CD4-positive, alpha-beta T cell treated with Interferon alpha-2 for 1 hour (primary cell): Measurements from ENCODE around the gene CASP9.
"Not testable (repeated sequence)": the region's sequence is repeated elsewhere in the genome, so short reads cannot be mapped to it uniquely, and the experiment has no call there.

Experiments
- DNase-seq, 2 donors: peaks; one replicate each; pipeline ENCODE4 v3.0.0-alpha.2; 2020 to 2022

The CASP9 gene

DNA sequence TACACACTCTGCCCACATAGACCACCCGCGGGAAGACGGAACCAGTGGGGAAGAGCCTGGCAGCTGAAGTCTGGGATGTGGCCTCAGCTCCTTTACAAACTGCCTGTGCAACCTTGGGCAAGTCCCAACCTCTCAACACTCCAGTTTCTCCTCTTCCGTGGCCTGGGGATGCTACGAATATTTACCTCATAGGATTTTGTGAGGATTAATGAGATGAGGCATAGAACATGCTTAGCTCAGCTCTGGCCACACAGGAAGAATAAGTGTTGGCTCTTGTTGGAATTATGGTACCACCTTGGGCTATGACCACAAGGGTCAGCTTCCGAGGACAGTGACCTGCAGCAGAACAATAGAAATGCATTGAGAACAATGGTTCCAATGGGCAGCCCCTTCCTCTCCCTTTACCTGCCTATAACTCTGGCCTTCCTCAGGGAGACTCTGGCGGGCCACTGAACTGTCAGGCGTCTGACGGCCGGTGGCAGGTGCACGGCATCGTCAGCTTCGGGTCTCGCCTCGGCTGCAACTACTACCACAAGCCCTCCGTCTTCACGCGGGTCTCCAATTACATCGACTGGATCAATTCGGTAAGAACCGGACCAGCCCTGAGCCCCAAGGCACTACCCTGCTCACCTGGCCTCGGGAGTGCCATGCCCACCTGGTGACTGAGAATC, 56.9 kb downstream of the CASP9 start:
- DNase-seq = not testable (repeated sequence)

GRCh38 chr1:15465674-15466073, 58.3 kb downstream of the CASP9 start:
- no peak for DNase-seq

GRCh38 chr1:15463926-15464322, 60.1 kb downstream of the CASP9 start:
- not testable (repeated sequence) for DNase-seq

DNA sequence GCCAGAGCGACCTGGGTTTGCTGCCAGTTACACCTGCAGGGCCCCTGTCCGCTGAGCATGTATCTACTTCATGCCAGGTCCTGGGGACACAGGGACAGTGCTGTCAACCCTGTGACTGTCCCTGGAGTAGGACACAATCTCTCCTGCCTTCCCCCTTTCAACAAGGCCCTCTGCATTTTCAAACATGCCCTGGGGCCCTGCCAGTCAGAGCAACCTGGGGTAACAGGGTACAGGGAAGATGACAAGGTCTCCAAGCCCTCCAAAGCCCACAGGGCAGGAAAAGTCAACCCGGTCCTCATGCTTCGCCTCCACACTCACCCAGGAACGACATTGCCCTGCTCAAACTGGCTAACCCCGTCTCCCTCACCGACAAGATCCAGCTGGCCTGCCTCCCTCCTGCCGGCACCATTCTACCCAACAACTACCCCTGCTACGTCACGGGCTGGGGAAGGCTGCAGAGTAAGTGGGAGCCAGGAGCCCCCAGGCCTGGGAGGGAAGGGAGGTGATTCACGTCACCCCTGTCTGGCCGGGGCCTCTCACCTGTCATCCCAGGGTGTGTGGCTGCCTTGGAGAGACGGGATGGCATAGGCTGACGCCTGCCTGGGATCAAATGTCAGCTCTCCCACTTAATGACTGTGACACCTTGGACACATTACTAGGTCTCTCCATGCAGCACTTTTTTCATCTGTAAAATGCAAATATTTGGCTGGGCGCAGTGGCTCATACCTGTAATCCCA, 60.8 kb downstream of the CASP9 start:
- not testable (repeated sequence) for DNase-seq

GRCh38 chr1:15460708-15461095, 63.3 kb downstream of the CASP9 start:
- no peak for DNase-seq

DNA sequence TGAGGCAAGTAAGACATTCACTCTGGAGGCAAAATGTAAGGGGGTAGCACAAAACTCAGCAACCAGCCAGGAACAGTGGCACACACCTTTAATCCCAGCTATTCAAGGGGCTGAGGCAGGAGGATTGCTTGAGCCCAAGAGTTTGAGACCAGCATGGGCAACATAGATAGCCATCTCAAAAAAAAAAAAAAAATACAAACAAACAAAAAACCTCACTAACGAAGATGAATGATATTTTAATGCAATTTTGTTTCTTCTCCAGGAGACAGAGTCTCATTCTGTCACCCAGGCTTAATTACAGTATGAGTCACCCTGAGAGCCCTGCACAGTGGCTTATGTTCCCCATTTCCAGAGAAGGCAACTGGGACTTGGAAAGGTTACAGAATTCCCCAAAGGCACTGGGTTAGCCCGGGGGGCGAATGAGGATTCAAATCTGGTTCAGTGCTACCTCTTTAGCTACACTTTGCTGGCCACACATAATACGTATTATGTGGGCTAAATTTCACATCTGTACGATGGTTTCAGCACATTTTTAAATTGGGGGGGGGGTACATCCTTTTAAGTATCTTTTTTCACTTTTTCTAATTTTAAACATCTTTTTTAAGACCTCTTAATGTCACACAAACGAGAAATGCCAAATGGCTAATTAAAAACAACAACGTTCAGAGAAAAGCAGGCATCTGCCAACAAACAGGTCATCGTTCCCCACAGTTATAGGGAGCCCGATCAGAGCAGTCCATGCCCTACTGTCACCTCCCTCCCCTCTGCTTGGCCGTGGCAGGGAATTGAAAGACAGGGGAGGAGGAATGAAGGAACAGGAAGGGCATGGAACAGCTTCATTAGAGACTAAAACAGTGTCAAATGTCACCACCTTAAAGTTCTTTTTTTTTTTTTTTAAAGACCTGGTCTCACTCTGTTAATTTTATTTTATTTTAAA, 64.0 kb downstream of the CASP9 start:
- no peak for DNase-seq

- not testable (repeated sequence) for DNase-seq
Observed at GRCh38 chr1:15458388-15458787, 65.6 kb downstream of the CASP9 start.

DNA sequence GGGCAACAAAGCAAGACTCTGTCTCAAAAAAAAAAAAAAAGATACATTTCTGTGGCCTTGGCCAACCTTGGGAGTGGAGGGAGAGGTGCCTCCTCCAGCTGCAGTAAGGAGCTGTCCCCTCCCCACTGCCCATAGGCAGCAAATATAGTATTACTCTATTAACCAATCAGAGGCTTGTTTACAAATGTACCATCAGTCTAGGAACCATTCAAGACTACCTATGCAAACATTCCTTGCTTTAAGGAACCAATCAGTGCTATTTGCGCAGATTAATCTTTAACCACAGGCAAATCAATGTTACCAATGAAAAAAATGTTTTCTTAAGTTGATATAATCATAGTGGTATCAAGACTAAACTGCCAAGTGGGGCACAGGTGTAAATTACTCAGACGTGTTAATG, 66.4 kb downstream of the CASP9 start:
- no peak for DNase-seq

DNA sequence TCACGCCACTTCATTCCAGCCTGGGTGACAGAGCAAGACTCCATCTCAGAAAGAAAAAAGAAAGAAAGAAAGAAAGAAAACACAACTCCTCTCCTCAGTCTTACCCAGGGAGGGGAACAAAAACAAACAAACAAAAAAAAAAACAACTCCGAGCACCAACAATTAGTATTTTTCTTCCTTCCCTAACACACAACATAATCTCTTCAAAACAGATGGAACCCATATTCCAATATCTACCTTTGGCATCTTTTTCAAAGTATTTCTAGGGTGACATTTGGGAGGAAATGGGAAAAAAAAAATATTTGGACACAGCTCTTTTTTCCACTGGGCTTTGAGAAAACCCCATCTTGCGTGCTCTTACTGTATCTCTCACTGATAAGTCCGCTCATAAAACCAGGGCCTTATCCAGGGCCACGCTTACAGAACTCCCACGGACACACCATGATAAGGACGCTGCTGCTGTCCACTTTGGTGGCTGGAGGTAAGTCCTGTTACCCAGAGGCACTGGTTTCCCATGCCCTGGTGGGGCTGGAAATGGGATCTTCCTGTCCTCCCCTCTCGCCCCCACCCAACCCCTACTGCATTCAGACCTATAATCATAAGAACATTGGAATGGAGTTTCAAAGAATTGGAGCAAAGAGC, 67.6 kb downstream of the CASP9 start, which contains the start of gene CELA2A:
Gene CELA2A, plus strand, starts transcription at position 420 of the 642 bp plus-strand sequence. Its CDS starts 22 bp downstream, at position 442.
- DNase-seq = no peak

- DNase-seq = no peak
Observed at GRCh38 chr1:15455522-15455921, 68.5 kb downstream of the CASP9 start.

DNA sequence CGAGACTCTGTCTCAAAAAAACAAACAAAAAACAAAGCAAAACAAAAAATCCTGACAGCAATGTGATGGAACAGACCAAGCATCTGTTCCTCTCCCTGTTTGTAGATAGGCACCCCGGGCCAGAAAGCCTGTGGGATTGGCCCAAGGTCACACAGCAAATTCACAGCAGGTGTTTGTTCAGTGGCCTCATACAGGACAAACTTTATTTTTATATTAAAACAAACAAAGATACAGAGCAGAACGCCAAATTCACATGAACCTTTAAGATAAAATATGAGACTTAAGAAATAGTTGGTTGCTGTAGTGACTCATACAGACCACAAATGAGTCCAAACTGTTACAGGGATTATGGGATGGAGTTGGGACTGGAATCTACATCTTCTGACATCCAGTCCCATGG, 69.8 kb downstream of the CASP9 start:
- DNase-seq = no peak

DNA sequence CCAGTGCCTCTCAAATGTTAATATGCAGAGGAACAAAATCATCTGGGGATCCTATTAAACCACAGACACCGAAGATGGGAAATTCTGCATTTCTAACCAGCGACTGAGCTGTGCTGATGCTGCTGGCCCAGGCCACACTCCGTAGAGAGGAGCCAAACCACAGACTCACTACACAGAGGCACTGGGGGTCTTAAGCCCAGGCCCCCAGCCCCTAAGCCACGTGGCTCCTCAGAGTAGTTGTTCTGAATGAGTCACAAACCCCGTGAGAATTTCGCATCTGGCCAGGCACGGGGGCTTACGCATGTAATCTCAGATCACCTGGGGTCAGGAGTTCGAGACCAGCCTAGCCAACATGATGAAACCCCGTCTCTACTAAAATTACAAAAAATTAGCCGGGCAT, 70.3 kb downstream of the CASP9 start:
- no peak for DNase-seq

- no peak for DNase-seq
Observed at GRCh38 chr1:15452866-15453571, 71.0 kb downstream of the CASP9 start.

- no peak for DNase-seq
Observed at GRCh38 chr1:15452216-15452615, 71.8 kb downstream of the CASP9 start.

DNA sequence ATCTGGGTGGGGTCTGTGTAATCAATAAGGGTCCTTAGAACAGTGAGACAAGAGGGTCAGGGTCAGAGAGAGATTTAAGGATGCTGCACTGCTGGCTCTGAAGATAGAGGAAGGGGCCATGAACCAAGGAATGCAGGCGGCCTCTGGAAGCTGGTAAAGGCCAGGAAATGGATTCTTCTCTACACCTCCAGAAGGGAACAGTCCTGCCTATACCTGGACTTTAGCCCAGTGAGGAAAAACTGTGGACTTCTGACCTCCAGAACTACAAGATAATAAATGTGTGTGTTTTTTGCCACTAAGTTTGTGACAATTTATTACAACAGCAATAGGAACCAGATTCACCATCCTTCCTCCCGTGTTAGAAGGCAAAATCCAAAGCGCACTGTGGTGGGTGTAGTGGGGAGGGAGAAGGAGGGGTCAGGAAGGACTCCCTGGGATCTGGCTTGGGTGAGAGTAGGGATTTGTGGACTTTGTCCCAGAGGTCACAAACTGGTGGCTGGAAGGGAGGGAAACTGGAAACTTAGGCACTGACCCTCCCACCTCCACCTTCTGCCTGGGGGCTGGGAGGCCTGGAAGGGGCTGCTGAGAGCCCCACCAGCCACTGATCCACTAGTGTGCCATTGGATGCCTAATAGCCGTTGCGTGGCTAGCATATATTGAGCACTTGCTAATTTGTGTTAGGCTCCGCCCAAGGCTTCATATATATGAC, 72.8 kb downstream of the CASP9 start:
- DNase-seq = no peak

DNA sequence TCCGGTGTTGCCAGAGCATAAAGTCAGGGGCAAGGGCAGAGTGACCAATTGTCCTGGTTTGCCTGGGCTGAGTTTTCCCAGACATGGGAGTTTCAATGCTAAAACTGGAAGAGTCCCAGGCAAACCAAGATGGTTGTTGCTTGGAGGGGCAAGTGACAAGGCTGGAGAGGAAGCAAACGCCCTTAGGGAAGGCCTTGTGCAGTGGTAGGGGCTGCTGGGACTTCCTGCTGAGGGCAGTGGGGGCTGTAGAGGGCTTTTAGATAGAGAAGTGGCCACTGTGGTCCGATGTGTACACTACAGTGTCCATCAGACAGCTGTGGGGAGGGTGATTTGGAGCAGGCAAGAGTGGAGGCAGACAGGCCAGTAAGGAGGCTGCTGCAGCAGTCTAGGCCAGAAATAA, 74.4 kb downstream of the CASP9 start:
- no peak for DNase-seq

DNA sequence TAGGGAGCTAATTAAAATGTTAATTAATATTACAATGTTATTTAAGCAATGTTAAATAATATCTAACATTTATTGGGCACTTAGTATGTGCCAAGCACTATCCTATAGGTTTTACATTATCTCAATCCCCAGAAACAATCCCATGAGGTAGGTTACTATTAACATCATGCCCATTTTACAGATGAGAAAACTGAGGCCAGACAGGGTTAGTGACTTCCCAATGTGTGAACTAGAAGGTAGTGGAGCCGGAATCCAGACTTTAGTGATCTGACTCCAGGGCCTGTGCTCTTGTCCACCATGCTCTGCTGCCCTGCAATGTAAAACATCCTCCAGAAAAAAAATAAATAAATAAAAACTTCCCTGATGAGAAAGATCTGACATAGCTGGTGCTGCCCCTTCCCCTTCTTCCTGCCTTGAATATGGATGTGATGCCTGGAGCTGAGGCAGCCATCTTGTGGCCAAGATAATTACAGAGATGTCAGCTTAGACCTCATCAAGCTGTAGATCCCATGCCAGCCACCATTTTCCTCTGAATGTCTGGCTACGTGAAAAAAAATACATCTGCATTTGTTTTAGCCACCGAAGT, 75.0 kb downstream of the CASP9 start:
- DNase-seq = no peak

- no peak for DNase-seq
Observed at GRCh38 chr1:15446212-15446611, 77.8 kb downstream of the CASP9 start.

GRCh38 chr1:15445390-15446122, 78.5 kb downstream of the CASP9 start:
- no peak for DNase-seq
